ENCODE data around the gene RIC3.

RIC3 gene

GRCh38 chr11:8102965-8103364, 65.9 kb downstream of the RIC3 start:
- no peak for DNase-seq (ENCODE audit: low read depth)

DNA sequence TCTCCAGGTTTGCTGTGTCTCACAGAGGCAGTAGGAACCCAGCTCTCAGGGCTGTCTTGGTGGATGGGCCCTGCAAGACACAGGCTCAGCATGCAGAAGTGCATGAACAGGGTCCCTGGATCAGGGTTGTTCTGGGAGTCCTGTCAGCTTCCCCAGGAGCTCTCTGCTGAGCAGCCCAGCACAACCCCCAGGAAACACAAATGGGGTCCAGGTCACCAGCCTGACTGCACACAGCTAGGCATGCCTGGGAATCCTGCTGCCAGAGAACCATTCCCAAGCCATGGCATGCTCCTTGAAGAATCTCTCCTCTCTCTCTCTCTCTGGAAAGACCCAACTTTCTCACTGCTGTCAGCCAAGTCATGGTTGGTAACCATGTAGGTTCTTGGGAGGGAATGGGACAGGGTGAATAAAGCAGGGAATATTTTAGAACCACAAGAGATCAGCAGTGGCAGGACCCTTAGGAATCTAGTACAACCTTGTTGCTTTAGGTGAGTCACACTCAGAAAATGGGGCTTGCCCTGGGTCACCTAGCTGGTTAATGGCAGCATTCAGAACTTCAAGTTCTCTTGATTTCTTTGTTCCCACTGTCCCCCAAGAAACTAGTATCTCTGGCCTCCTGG, 66.4 kb downstream of the RIC3 start:
- DNase-seq (ENCODE audit: low read depth), result no peak

DNA sequence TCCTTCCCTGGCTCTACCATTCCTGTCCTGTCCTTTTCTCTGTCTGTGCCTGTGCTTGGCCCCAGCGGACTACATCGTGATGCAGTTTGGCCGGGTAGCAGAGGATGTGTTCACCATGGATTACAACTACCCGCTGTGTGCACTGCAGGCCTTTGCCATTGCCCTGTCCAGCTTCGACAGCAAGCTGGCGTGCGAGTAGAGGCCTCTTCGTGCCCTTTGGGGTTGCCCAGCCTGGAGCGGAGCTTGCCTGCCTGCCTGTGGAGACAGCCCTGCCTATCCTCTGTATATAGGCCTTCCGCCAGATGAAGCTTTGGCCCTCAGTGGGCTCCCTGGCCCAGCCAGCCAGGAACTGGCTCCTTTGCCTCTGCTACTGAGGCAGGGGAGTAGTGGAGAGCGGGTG, 67.4 kb downstream of the RIC3 start:
- DNase-seq (ENCODE audit: low read depth), result no peak

DNA sequence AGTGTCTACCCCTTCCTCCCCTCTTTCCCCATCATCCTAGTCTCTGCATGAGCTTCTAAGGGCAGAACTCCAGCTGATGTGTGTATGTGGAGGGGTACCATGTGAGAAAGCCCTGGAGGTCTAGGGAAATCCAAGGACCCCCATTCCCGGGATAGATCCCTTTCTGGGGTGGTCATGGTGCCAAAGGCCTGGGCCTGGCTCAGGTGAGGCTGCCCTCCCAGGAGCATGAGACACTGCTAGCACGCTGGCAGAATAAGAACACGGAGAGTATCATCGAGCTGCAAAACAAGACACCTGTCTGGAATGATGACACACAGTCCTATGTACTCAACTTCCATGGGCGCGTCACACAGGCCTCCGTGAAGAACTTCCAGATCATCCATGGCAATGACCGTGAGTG, 68.2 kb downstream of the RIC3 start:
- no peak for DNase-seq (ENCODE audit: low read depth)

GRCh38 chr11:8100158-8100557, 68.7 kb downstream of the RIC3 start:
- no peak for DNase-seq (ENCODE audit: low read depth)

DNA sequence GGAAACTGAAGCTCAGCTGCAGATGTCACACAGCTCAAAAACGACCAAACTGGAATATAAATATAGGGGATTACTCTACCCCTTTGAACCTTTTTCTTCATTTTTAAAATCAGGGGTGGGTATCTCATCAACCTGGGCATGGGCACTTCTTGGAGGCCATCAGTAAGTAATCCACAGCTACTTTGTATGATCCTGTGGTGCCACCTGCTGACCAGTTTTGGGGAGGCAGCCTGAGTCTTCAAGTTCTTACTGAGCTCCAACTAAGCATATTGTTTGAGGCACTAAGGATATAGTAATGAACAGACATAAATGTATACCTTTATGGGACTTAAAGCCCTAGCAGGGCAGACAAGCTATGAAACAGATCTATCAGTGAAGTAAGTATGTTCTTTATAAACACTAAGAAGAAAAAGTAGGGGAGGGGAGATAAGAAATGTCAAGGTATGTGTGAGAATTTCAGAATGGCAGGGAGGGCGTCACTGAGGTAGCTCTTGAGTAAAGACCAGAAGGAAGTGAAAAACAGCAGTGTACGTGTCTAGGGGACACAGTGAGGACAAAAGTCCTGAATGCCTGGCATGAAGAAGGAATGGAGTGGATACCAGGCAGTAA, 69.4 kb downstream of the RIC3 start:
- peak; percentile 43 for DNase-seq (ENCODE audit: low read depth)

DNA sequence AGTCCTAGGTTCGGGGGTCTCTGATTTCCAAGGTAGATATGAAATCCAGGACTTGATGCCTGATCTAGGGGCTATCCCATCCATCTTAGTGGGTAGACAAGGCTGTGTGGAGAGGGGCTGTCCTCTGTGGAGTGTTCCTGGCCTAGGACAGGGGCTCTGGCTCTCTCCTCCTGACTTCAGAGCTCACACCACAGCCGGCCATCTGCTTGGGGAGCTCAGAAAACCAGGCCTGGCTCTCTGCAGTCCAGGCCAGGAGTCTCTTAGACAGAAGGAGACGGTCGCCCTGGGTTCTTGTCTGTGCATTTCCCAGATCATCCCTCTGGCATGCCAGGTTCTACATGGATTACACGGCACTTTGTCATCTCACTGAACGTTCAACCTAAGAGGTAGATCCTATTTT, 69.9 kb downstream of the RIC3 start:
- DNase-seq (ENCODE audit: low read depth), result no peak

- DNase-seq (ENCODE audit: low read depth), result peak; percentile 26
These were observed 70.5 kb downstream of the RIC3 start for GRCh38 chr11:8098361-8098760.

DNA sequence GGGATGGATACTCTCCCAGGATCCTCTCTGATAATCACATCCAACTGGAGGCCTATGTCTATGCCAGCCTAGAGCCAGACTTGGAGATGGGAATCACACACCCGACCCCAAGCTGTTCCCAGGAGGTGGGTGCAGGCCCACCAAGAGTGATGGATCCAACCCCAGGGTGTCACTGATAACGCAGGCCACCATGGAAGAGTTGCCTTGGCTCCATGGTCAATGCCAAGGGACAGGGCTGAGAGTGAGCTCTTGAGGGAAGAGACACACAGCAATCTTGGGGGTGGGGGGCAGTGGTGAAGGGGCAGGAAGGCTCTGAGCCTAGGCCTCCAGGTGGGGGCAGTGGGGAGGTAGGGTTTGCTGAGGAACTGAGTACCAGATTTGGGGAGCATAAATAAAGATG, 70.9 kb downstream of the RIC3 start:
- no peak for DNase-seq (ENCODE audit: low read depth)

GRCh38 chr11:8097468-8097867, 71.4 kb downstream of the RIC3 start:
- DNase-seq (ENCODE audit: low read depth), result no peak

- DNase-seq (ENCODE audit: low read depth), result no peak
These were observed 71.8 kb downstream of the RIC3 start for GRCh38 chr11:8097062-8097461.

GRCh38 chr11:8096575-8096974, 72.2 kb downstream of the RIC3 start:
- DNase-seq (ENCODE audit: low read depth), result no peak

- no peak for DNase-seq (ENCODE audit: low read depth)
These were observed 72.9 kb downstream of the RIC3 start for GRCh38 chr11:8095806-8096522.

GRCh38 chr11:8095371-8095770, 73.5 kb downstream of the RIC3 start:
- DNase-seq (ENCODE audit: low read depth), result no peak

- DNase-seq (ENCODE audit: low read depth), result no peak
These were observed 74.2 kb downstream of the RIC3 start for GRCh38 chr11:8094656-8095055.

DNA sequence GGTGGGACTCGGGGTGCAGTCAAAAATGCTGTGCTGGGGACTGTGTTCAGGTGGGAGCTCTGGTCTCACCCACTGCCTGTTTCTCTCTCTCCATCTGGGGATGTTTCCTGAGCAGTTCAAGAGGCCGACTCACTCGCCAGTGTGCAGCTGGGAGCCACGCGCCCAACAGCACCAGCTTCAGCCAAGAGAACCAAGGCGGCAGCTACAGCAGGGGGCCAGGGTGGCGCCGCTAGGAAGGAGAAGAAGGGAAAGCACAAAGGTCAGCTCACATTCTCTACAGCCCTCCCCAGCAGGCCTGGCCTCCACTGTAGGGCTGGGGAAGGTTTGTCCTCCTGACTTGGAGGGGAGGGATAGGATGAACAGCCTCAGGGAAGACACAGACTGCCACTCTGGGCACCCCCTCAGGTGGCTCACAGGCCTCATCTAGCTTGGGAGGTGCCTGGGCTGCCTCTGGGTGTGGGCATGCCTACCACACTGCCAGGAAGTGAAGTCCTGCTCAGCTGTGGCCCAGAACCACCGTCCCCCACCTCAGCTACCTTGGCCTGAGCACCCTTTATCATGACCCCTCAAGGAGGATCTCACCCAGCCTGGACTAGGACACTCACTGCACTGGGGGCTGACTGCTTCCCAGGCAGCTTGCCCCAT, 74.8 kb downstream of the RIC3 start:
- no peak for DNase-seq (ENCODE audit: low read depth)

- DNase-seq (ENCODE audit: low read depth), result no peak
These were observed 76.0 kb downstream of the RIC3 start for GRCh38 chr11:8092587-8093424.

- DNase-seq (ENCODE audit: low read depth), result no peak
These were observed 77.1 kb downstream of the RIC3 start for GRCh38 chr11:8091721-8092120.

DNA sequence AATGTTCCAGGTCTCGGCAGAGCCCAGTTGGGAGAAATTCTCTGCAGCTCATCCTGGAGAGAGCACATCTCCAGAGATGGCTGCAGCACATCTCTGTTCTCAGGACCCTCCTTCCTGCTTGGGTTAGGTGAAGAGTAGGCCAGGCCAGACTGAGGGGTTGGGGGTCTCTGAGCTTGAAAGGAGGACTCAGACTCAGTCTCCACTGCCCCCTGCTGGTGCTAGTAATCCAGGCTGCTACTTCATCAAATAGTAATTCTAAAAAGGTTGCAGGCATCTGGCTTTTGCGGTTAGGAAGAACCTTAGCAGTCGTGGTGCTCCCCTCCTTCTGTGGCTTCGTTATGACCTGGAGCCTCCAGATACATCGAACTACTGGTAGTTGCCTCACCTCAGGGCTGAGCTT, 78.1 kb downstream of the RIC3 start:
- no peak for DNase-seq (ENCODE audit: low read depth)

DNA sequence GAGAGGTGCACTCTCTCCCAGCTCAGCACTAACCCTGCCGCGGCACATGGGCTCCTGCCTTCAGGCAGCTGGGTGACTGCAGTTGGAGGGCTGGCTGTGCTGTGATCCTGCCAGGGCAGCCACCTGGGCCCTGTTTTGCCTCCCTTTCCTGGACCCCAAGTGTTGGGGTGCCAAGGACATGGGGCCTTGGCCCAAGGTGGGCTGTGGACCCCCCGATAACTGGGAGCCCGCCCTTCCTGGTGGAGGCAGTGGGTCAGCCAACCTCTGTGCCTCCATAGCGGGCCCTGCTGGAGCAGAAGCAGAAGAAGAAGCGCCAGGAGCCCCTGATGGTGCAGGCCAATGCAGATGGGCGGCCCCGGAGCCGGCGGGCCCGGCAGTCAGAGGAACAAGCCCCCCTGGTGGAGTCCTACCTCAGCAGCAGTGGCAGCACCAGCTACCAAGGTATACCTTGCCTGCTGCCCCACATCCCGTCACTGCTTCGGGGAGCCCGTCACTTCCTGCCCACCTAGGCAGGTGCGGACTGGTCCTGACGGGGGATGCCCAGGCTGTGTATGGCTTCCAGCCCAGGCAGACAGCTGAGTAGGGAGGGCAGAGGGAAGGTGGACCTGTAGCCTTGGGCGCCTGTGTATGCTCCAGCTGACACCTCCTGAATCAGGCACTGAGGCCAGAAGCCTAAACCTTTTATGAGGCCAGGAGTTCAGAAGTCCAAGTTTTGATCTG, 78.9 kb downstream of the RIC3 start:
- DNase-seq (ENCODE audit: low read depth), result no peak

DNA sequence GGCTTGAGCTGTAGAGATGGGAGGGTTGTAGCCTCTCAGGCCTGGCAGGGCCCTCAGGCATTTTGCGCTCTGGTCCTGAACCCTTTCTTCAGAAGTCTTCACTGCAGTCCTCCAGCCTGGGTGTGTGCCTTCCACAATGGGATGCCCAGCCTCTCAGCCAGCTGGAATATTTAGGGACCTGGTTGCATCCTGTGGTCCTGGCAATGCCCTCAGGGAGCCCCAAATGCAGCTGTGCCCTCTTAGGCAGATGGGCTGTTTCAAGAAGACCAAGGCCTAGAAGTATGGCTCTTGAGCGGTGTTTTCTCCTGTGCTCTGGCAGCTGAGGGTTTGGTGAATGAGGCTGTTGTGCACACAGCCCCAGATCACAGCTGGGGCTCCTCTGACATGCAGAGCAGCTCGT, 81.1 kb downstream of the RIC3 start:
- DNase-seq (ENCODE audit: low read depth), result no peak

DNA sequence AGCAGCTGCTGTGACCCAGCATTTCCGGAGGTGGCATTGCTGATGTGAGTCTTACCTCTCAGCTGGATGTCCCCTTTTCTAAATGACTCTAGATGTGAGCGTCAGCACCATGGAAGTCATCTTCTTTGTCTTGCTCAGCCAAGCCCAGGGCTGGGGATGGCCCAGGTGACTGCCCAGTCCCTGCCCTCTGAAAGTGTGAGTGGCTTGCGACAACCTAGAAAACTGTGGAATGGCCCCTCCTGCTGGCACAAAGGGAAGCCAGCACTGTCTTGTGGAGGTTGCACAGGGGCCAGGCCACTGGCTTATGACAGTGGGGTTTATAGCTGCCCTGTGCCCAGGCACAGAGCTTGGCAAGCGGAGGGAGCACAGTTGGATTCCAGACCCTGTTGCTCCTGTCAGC, 81.6 kb downstream of the RIC3 start:
- DNase-seq (ENCODE audit: low read depth), result no peak
